ENCODE results near the gene PURB. TPM values are rescaled to one million over a fixed set of nuclear protein-coding genes. Genes with fewer than 3 reads are reported as not detected.

PURB gene
- polyA plus RNA-seq, 1 of the 3 experiments (the other 2 are of a cell fraction) = 4.8 TPM

DNA sequence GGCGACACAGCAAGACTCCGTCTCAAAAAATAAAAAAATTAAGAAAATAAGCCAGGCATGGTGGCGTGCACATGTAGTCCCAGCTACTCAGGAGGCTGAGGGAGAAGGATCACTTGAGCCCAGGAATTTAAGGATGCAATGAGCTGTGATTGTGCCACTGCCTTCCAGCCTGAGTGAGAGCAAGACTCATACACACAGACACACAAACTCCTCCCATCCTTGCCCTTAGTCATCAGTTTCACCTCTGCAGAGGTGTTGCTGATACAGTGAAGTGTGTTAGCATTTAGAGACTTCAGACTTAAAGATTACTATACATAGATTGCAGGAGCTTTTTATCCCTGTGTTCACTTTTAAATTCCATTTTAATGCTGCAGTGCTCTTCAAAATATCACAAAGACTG is 31.9 kb downstream of the PURB start (continued):
- TF ChIP-seq NRF1 (IDR thresholded peaks at IDR 0.05; ENCODE audit: low read depth, low read length) (no peak), USF2 (IDR thresholded peaks at IDR 0.05; ENCODE audit: borderline replicate concordance, low read depth, low read length) (no peak), CHD2 (IDR thresholded peaks at IDR 0.05; ENCODE audit: low read length, partially characterized antibody) (no peak), TCF12 (IDR thresholded peaks at IDR 0.05) (no peak), EP300 (IDR thresholded peaks at IDR 0.05; ENCODE audit: borderline replicate concordance in 1 of 2, low read depth in 1 of 2, low read length in 1 of 2) (no peak), GABPA (IDR thresholded peaks at IDR 0.05; ENCODE audit: low read depth) (no peak), TEAD4 (IDR thresholded peaks at IDR 0.05; ENCODE audit: borderline replicate concordance, insufficient read depth) (no peak)

GRCh38 chr7:44852590-44852989 is 32.7 kb downstream of the PURB start:
- H3K27me3 ChIP-seq (ENCODE audit: insufficient read depth) = no peaks in the 10 kb centered on the region
- DNase-seq = no peak
- 95% methylated on average over 3 of the region's 3 CpGs for WGBS (ENCODE audit: low lambda C conversion rate)
- H3K36me3 ChIP-seq (replicated peaks in 1 of 2; ENCODE audit: control insufficient read depth in 1 of 2, insufficient read depth in 2 of 2, low read length in 1 of 2) = no peaks in the 10 kb centered on the region
- H3K9ac ChIP-seq = no peak overlapping the region
- H3K4me2 ChIP-seq = no peak overlapping the region
- TF ChIP-seq SMC3 (IDR thresholded peaks at IDR 0.05; ENCODE audit: low read depth, low read length) = no peak
- TF ChIP-seq ELF1 (IDR thresholded peaks at IDR 0.05) = no peak
- TF ChIP-seq MEF2A (IDR thresholded peaks at IDR 0.05; ENCODE audit: borderline replicate concordance, low read depth) = no peak
- TF ChIP-seq TAF1 (IDR thresholded peaks at IDR 0.05; ENCODE audit: borderline replicate concordance, low read depth, low read length) = no peak
- H3K4me3 ChIP-seq (ENCODE audit: low read depth in 2 of 2, low read length in 1 of 2) = no peak overlapping the region
- CTCF ChIA-PET = interaction anchor here (1.0 to 10.5 kb wide), 4 partner anchors 12 to 283 kb away, joined by 3 to 135 read pairs (median 6); partner anchors contain the start of gene TBRG4
- peaks cover 28% of the 10 kb centered on the region for H3F3A ChIP-seq (replicated peaks; ENCODE audit: insufficient read depth)
- H3K79me2 ChIP-seq (ENCODE audit: insufficient read depth) = no peaks in the 10 kb centered on the region; the same call in 1 of the 2 replicates
- no peaks in the 10 kb centered on the region for H3K9me2 ChIP-seq
- no peaks in the 10 kb centered on the region for H4K20me1 ChIP-seq (ENCODE audit: insufficient read depth)
- POLR2A ChIA-PET = no interaction called here
- H2AFZ ChIP-seq (ENCODE audit: low read depth) = no peak overlapping the region
- H3K9me3 ChIP-seq = no peaks in the 10 kb centered on the region
- H3K4me1 ChIP-seq (ENCODE audit: control insufficient read depth in 1 of 2, insufficient read depth in 2 of 2, low read depth in 1 of 2, low read length in 1 of 2) = peaks cover 2 to 8% of the 10 kb centered on the region in 2 experiments; a peak in 2 of 4 replicates
- H3K27ac ChIP-seq (ENCODE audit: low read depth in 2 of 2, low read length in 1 of 2) = no peak overlapping the region

- DNase-seq = no peak
- H2AFZ ChIP-seq (ENCODE audit: low read depth) = no peak overlapping the region; the same call in 1 of the 2 replicates
- CTCF ChIA-PET = interaction anchor here (0.8 to 2.9 kb wide), 6 partner anchors 8 to 410 kb away, joined by 3 to 14 read pairs (median 5); partner anchors contain the start of gene PURB
- TF ChIP-seq NFIC (IDR thresholded peaks at IDR 0.05; ENCODE audit: borderline replicate concordance) (no peak), MXI1 (IDR thresholded peaks at IDR 0.05; ENCODE audit: low read depth, low read length) (no peak), MEF2A (IDR thresholded peaks at IDR 0.05; ENCODE audit: borderline replicate concordance, low read depth) (no peak), TAF1 (IDR thresholded peaks at IDR 0.05; ENCODE audit: borderline replicate concordance, low read depth, low read length) (no peak), POLR2AphosphoS5 (IDR thresholded peaks at IDR 0.05; ENCODE audit: low read depth, low read length) (no peak), RFX5 (IDR thresholded peaks at IDR 0.05; ENCODE audit: low read length) (no peak), NRF1 (IDR thresholded peaks at IDR 0.05; ENCODE audit: low read depth, low read length) (no peak), TCF12 (IDR thresholded peaks at IDR 0.05) (no peak), FOXJ3 (CRISPR knock-in tag; IDR thresholded peaks at IDR 0.05) (no peak)
- TF ChIP-seq, protein P1, sequence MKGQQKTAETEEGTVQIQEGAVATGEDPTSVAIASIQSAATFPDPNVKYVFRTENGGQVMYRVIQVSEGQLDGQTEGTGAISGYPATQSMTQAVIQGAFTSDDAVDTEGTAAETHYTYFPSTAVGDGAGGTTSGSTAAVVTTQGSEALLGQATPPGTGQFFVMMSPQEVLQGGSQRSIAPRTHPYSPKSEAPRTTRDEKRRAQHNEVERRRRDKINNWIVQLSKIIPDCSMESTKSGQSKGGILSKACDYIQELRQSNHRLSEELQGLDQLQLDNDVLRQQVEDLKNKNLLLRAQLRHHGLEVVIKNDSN (IDR thresholded peaks at IDR 0.05; ENCODE audit: borderline replicate concordance, low read depth) = no peak
- peaks cover 45% of the 10 kb centered on the region for H3F3A ChIP-seq (replicated peaks; ENCODE audit: insufficient read depth)
- H3K4me2 ChIP-seq = no peak overlapping the region
- peaks cover 25% of the 10 kb centered on the region for H4K20me1 ChIP-seq (ENCODE audit: insufficient read depth)
- H3K27me3 ChIP-seq (ENCODE audit: insufficient read depth) = no peaks in the 10 kb centered on the region
- H3K9me3 ChIP-seq = no peaks in the 10 kb centered on the region
- no peak overlapping the region for H3K4me3 ChIP-seq (ENCODE audit: low read depth in 2 of 2, low read length in 1 of 2)
- peaks cover 25% of the 10 kb centered on the region for H3K79me2 ChIP-seq (ENCODE audit: insufficient read depth)
- H3K4me1 ChIP-seq (ENCODE audit: control insufficient read depth in 1 of 2, insufficient read depth in 2 of 2, low read depth in 1 of 2, low read length in 1 of 2) = peaks cover 5 to 15% of the 10 kb centered on the region in 2 experiments; a peak in 3 of 4 replicates
- no peaks in the 10 kb centered on the region for H3K9me2 ChIP-seq
- POLR2A ChIA-PET = interaction anchor here (1.0 to 2.9 kb wide), 2 partner anchors 52 to 244 kb away, joined by 3 to 12 read pairs; partner anchors contain the start of gene OGDH
- WGBS (ENCODE audit: low lambda C conversion rate) = 77% methylated on average over 5 of the region's 5 CpGs
- H3K27ac ChIP-seq (ENCODE audit: low read depth in 2 of 2, low read length in 1 of 2) = no peak overlapping the region
- H3K36me3 ChIP-seq (replicated peaks in 1 of 2; ENCODE audit: control insufficient read depth in 1 of 2, insufficient read depth in 2 of 2, low read length in 1 of 2) = no peaks in the 10 kb centered on the region
- no peak overlapping the region for H3K9ac ChIP-seq
These were observed 35.3 kb downstream of the PURB start for GRCh38 chr7:44849885-44850544.

Measured in SK-N-SH (cell line).